Smooth muscle cell (in vitro differentiated cells): ENCODE results near the gene C18orf63. TPM values are rescaled to one million over a fixed set of nuclear protein-coding genes. Genes with fewer than 3 reads are reported as not detected.

Experiments used
- DNase-seq: peaks from one replicate; lab custom pipeline; 2025; ENCODE audit not compliant: unreplicated experiment; lab: John Stamatoyannopoulos, UW
- H2AFZ ChIP-seq: fragments of 200-600 bp; sonication (generic); 2 replicates; pipeline ENCODE4 v1.6.0; 2016; ENCODE audit warnings: antibody characterized with exemption, low read depth, mild to moderate bottlenecking
- H3F3A ChIP-seq: fragments of 200-600 bp; sonication (generic); 2 replicates; pipeline ENCODE4 v1.6.0; 2017; ENCODE audit warnings: antibody characterized with exemption, low read depth
- H3K27ac ChIP-seq: fragments of 200-600 bp; sonication (generic); 2 replicates; pipeline ENCODE4 v1.5.1; 2016; ENCODE audit warnings: low read depth, mild to moderate bottlenecking
- H3K27me3 ChIP-seq: fragments of 200-600 bp; sonication (generic); 2 replicates; pipeline ENCODE4 v1.6.1; 2016; ENCODE audit warnings: low read depth, mild to moderate bottlenecking
- H3K36me3 ChIP-seq: fragments of 200-600 bp; sonication (generic); 2 replicates; pipeline ENCODE4 v1.5.1; 2016; ENCODE audit warnings: low read depth
- H3K4me1 ChIP-seq: fragments of 200-600 bp; sonication (generic); 2 replicates; pipeline ENCODE4 v1.5.1; 2016; ENCODE audit warnings: low read depth
- H3K4me2 ChIP-seq: fragments of 200-600 bp; sonication (generic); 2 replicates; pipeline ENCODE4 v1.6.0; 2016; ENCODE audit warnings: mild to moderate bottlenecking
- H3K4me3 ChIP-seq: fragments of 200-600 bp; sonication (generic); 2 replicates; pipeline ENCODE4 v1.5.1; 2016; ENCODE audit warnings: mild to moderate bottlenecking
- H3K79me2 ChIP-seq: fragments of 200-600 bp; sonication (generic); 2 replicates; pipeline ENCODE4 v1.6.0; 2016; ENCODE audit warnings: low read depth, mild to moderate bottlenecking
- H3K9ac ChIP-seq: fragments of 200-600 bp; sonication (generic); 2 replicates; pipeline ENCODE4 v1.6.0; 2016; ENCODE audit warnings: low read depth
- H3K9me3 ChIP-seq: fragments of 200-600 bp; sonication (generic); replicated peaks from 2 replicates; pipeline ENCODE4 v1.5.1; 2016; ENCODE audit warnings: low read depth
- H4K20me1 ChIP-seq: fragments of 200-600 bp; sonication (generic); 2 replicates; pipeline ENCODE4 v1.6.0; 2016; ENCODE audit warnings: low read depth
- WGBS: methylation state at CpG from one replicate; pipeline ENCODE4 v1.1.7; 2016; ENCODE audit warnings: low lambda C conversion rate; 5-methylcytosine and 5-hydroxymethylcytosine counted together
- polyA plus RNA-seq: library from polyadenylated mRNA; unstranded; fragments of >200 nt; fragmentation: Nextera tagmentation; extraction: Ambion mirVana; gene quantifications from 2 replicates; pipeline ENCODE4 v1.2.1, GENCODE V29; 2016
- total RNA-seq: library from RNA; depleted of rRNA; stranded (reverse); fragments of >200 nt; gene quantifications from 2 replicates; pipeline ENCODE4 v1.2.3, GENCODE V29; 2014
- TF ChIP-seq, protein P1 (sequence below): fragments of 200-600 bp; sonication (generic); IDR thresholded peaks from 2 replicates; pipeline ENCODE4 v1.5.1; 2017; ENCODE audit warnings: borderline replicate concordance, mild to moderate bottlenecking, antibody characterized with exemption; ENCODE audit not compliant: insufficient read depth, poor library complexity, severe bottlenecking

C18orf63 gene
- total and polyA plus RNA-seq, 2 experiments from 2014 or later: not detected

DNA sequence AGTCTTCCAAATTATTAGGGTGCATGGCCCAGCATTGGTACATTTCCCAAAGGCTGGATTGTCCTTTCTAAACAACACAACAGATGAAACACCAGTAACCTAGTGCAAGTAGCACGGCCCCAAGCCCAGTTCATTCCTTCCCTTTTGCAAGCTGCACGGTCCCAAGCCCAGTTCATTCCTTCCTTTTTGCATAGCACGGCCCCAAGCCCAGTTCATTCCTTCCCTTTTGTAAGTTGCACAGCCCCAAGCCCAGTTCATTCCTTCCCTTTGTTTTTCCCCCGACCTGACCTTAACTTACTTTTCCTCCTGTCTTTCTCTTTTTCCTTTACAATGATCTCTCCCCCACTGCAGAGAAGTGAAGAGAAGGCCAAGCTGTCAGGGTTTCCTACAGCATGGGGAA lies 60.9 kb downstream of the C18orf63 start:
- no peak overlapping the region for H2AFZ ChIP-seq
- no peaks in the 10 kb centered on the region for H4K20me1 ChIP-seq
- no peak overlapping the region for H3K9ac ChIP-seq
- no peak for DNase-seq
- WGBS: 81% methylated on average over 4 of the region's 4 CpGs
- H3K79me2 ChIP-seq: no peaks in the 10 kb centered on the region
- TF ChIP-seq, protein P1, sequence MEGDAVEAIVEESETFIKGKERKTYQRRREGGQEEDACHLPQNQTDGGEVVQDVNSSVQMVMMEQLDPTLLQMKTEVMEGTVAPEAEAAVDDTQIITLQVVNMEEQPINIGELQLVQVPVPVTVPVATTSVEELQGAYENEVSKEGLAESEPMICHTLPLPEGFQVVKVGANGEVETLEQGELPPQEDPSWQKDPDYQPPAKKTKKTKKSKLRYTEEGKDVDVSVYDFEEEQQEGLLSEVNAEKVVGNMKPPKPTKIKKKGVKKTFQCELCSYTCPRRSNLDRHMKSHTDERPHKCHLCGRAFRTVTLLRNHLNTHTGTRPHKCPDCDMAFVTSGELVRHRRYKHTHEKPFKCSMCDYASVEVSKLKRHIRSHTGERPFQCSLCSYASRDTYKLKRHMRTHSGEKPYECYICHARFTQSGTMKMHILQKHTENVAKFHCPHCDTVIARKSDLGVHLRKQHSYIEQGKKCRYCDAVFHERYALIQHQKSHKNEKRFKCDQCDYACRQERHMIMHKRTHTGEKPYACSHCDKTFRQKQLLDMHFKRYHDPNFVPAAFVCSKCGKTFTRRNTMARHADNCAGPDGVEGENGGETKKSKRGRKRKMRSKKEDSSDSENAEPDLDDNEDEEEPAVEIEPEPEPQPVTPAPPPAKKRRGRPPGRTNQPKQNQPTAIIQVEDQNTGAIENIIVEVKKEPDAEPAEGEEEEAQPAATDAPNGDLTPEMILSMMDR: no peak
- H3K9me3 ChIP-seq: no peaks in the 10 kb centered on the region
- H3K4me2 ChIP-seq: no peak overlapping the region
- no peak overlapping the region for H3K27ac ChIP-seq
- no peaks in the 10 kb centered on the region for H3K36me3 ChIP-seq
- no peaks in the 10 kb centered on the region for H3K27me3 ChIP-seq
- H3K4me1 ChIP-seq: no peaks in the 10 kb centered on the region
- no peak overlapping the region for H3K4me3 ChIP-seq
- H3F3A ChIP-seq: no peaks in the 10 kb centered on the region

GRCh38 chr18:74377776-74378175 lies 62.1 kb downstream of the C18orf63 start:
- Histone ChIP-seq H3F3A (no peaks in the 10 kb centered on the region), H3K36me3 (no peaks in the 10 kb centered on the region), H3K79me2 (no peaks in the 10 kb centered on the region), H3K27me3 (no peaks in the 10 kb centered on the region), H2AFZ (no peak overlapping the region), H3K9me3 (no peaks in the 10 kb centered on the region), H4K20me1 (no peaks in the 10 kb centered on the region), H3K4me3 (no peak overlapping the region), H3K4me1 (no peaks in the 10 kb centered on the region), H3K9ac (no peak overlapping the region), H3K27ac (no peak overlapping the region), H3K4me2 (no peak overlapping the region)
- TF ChIP-seq, protein P1: no peak
- DNase-seq: no peak
- WGBS: 87% methylated on average over 1 of the region's 1 CpG

DNA sequence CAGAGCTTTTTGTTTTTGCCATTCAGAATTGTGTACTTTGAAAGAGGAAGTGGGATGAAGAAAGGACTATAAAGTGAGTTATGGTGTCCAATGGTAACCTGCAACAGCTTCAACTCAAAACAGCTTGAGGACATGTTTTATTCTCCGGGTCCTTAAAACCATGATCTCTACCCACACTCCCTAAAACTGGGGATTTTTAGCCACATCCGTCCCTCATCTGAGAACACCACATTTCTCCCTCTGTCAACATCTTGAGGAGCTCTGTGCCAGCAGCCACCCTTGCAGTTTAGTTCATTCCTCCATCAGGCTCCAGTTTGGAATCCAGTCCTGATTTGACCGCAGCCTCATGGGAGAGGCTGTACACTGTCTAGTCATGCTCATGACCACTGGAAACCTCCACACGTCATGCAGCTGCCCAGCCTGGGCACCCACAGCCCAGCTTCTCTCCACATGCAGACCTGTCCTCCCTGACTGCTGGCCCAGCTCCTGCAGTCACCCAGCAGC lies 62.6 kb downstream of the C18orf63 start:
- Histone ChIP-seq H3K4me2 (no peak overlapping the region), H3K4me1 (no peaks in the 10 kb centered on the region), H3K36me3 (no peaks in the 10 kb centered on the region), H3K4me3 (no peak overlapping the region), H4K20me1 (no peaks in the 10 kb centered on the region), H3K27me3 (no peaks in the 10 kb centered on the region), H3F3A (no peaks in the 10 kb centered on the region), H2AFZ (no peak overlapping the region), H3K79me2 (no peaks in the 10 kb centered on the region), H3K9me3 (no peaks in the 10 kb centered on the region), H3K27ac (no peak overlapping the region), H3K9ac (no peak overlapping the region)
- no peak for DNase-seq
- TF ChIP-seq, protein P1: no peak
- WGBS: 84% methylated on average over 4 of the region's 4 CpGs

DNA sequence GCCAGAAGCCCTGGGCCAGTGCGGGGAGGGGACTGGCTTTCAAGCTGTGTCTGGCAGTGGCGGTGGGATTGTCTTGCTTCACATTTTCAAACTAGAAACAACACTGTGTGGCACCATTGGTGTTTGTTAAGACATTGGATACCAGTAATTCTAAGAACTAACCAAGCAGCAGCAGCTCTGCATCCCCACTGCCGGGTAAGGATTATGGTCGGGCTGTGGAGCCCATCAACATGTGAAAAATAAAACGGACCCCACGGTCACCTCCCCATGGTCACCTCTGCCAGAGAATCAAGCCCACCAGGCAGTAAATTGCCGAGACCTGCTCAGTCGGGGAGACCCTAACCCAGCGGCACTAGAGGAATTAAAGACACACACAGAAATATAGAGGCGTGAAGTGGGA lies 65.3 kb downstream of the C18orf63 start:
- TF ChIP-seq, protein P1: no peak
- H4K20me1 ChIP-seq: no peaks in the 10 kb centered on the region
- no peaks in the 10 kb centered on the region for H3K79me2 ChIP-seq
- H3K27ac ChIP-seq: no peak overlapping the region
- no peak overlapping the region for H3K4me2 ChIP-seq
- no peak overlapping the region for H2AFZ ChIP-seq
- 97% methylated on average over 10 of the region's 10 CpGs for WGBS
- no peaks in the 10 kb centered on the region for H3F3A ChIP-seq
- H3K27me3 ChIP-seq: no peaks in the 10 kb centered on the region
- H3K4me3 ChIP-seq: no peak overlapping the region
- no peaks in the 10 kb centered on the region for H3K4me1 ChIP-seq
- H3K9ac ChIP-seq: no peak overlapping the region
- DNase-seq: no peak
- H3K36me3 ChIP-seq: no peaks in the 10 kb centered on the region
- H3K9me3 ChIP-seq: no peaks in the 10 kb centered on the region
